Chondrocyte (in vitro differentiated cells): ENCODE data around the gene SLIT3. TPM values are rescaled to one million over a fixed set of nuclear protein-coding genes. Genes with fewer than 3 reads are reported as not detected.

Experiments used
- DNase-seq: peaks from one replicate; pipeline ENCODE4 v3.0.0; 2021; ENCODE audit warnings: mixed read lengths, low spot score
- H3K27ac Mint-ChIP-seq: one replicate; pipeline ENCODE4 v1.8.0; 2021; ENCODE audit warnings: mild to moderate bottlenecking, moderate library complexity, mixed read lengths; ENCODE audit not compliant: unreplicated experiment
- H3K27me3 Mint-ChIP-seq: 2 replicates; pipeline ENCODE4 v1.8.0; 2021; ENCODE audit warnings: low read depth, mixed read lengths
- H3K36me3 Mint-ChIP-seq: 2 replicates; pipeline ENCODE4 v1.8.0; 2021; ENCODE audit warnings: low read depth, mixed read lengths
- H3K4me1 Mint-ChIP-seq: 2 replicates; pipeline ENCODE4 v1.8.0; 2021; ENCODE audit warnings: low read depth, mild to moderate bottlenecking, mixed read lengths
- H3K4me3 Mint-ChIP-seq: one replicate; pipeline ENCODE4 v1.8.0; 2021; ENCODE audit warnings: mild to moderate bottlenecking, moderate library complexity, mixed read lengths; ENCODE audit not compliant: unreplicated experiment
- H3K9me3 Mint-ChIP-seq: 2 replicates; pipeline ENCODE4 v1.8.0; 2021; ENCODE audit warnings: low read depth, mixed read lengths
- CTCF ChIP-seq: fragments of 200-600 bp; sonication (generic); IDR thresholded peaks from 2 replicates; pipeline ENCODE4 v1.5.0; 2021; ENCODE audit warnings: antibody characterized with exemption, mild to moderate bottlenecking, moderate library complexity
- total RNA-seq: library from RNA; stranded (reverse); gene quantifications from 3 replicates; pipeline ENCODE4 v1.2.1, GENCODE V29; 2021

Gene SLIT3
- total RNA-seq, 1 donor from 2014 or later, result 116 TPM

DNA sequence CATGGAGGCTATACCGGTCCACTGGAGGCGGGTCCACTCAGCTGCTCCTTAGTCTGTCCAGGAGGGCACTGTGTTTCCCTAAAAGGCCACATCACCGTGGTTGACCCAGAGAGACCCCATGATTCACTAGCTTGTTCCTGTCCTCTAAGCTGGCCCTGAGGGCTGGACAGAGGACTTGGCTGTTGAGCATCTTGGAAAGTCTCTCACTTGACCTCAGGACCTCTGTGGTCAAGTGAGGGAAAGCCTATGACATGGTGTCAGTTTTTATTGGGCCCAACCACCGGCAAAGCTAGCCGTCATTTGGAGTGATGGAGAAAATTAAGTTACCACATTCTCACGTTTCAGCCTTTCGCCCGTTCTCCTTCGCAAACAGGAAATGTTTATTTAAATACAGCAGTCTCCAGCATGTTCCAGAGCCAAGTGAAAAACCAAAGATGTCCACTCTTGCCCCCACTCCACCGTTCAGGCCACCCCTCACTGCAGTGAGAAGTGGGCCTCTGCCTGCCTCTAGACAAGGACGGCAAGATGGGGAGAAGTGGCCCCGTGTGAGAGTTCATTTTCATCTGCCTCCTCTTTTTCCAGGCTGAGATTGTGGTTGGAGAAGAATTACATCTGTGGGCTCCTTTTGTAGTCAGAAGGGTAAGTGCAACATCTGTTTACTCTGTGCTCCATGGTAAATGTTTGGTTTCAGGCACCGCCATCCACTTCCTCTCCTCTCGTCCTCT is 4.4 kb downstream of the SLIT3 start:
- Mint-ChIP-seq H3K27me3 (no peaks in the 10 kb centered on the region), H3K4me3 (peak overlapping the region; percentile 31), H3K27ac (peak overlapping the region; percentile 75), H3K9me3 (no peaks in the 10 kb centered on the region), H3K36me3 (peaks cover 2% of the 10 kb centered on the region), H3K4me1 (peaks cover 45% of the 10 kb centered on the region)
- no peak for DNase-seq
- no peak for TF ChIP-seq CTCF

DNA sequence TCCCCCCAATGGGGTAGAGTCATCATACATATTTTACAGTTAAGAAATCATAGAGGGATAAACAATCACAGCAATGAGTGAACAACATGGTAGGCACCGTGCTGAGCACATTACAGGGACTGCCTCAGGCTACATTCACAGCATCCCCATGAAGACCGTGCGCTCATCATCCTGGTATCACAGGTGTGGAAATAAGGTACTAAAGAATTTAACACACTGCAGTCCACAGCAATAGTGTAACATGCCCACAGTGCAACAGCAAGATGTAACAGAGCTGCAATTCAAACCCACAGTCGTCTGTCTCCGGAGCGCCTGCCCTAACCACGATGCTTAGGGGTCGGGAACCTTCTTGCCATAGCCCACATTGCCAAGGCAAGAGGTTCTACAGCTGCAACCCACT is 5.6 kb downstream of the SLIT3 start:
- no peak overlapping the region for H3K27ac Mint-ChIP-seq
- H3K36me3 Mint-ChIP-seq, result peaks cover 2% of the 10 kb centered on the region
- no peak overlapping the region for H3K4me3 Mint-ChIP-seq
- H3K27me3 Mint-ChIP-seq, result no peaks in the 10 kb centered on the region
- H3K4me1 Mint-ChIP-seq, result peaks cover 46% of the 10 kb centered on the region
- no peak for DNase-seq
- no peaks in the 10 kb centered on the region for H3K9me3 Mint-ChIP-seq
- TF ChIP-seq CTCF, result no peak

- Mint-ChIP-seq H3K4me3 (no peak overlapping the region), H3K27ac (no peak overlapping the region), H3K36me3 (peaks cover 2% of the 10 kb centered on the region), H3K27me3 (no peaks in the 10 kb centered on the region), H3K4me1 (peaks cover 40% of the 10 kb centered on the region), H3K9me3 (no peaks in the 10 kb centered on the region)
- no peak for DNase-seq
- no peak for TF ChIP-seq CTCF
These were observed 6.3 kb downstream of the SLIT3 start for GRCh38 chr5:169294621-169295020.

DNA sequence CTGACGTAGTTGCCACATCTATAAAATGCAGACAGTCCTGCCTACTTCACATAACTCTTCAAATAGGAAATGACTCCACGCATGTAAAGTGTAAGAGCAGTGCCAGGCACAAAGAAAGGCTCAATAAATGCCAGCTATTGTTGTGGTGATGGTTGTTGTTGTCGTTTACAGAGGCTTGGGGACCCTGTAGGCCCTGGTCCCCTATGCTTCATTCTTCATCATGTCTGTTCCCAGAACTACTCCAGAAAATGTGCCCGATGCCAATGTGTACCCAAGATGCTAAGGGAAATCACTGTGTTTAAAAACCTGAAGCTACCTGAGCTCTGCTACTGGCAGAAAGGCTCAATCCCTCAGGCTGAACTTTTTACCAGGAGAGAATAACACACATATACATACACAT is 9.1 kb downstream of the SLIT3 start:
- DNase-seq, result no peak
- H3K9me3 Mint-ChIP-seq, result no peaks in the 10 kb centered on the region
- no peak overlapping the region for H3K27ac Mint-ChIP-seq
- TF ChIP-seq CTCF, result no peak
- H3K36me3 Mint-ChIP-seq, result peaks cover 2% of the 10 kb centered on the region
- peaks cover 31% of the 10 kb centered on the region for H3K4me1 Mint-ChIP-seq
- no peak overlapping the region for H3K4me3 Mint-ChIP-seq
- no peaks in the 10 kb centered on the region for H3K27me3 Mint-ChIP-seq

- no peak for DNase-seq
- no peak overlapping the region for H3K4me3 Mint-ChIP-seq
These were observed 10.0 kb downstream of the SLIT3 start for GRCh38 chr5:169290895-169291294.

More at GRCh38 chr5:169290895-169291294, 10.0 kb downstream of the SLIT3 start:
- Mint-ChIP-seq H3K27me3 (no peaks in the 10 kb centered on the region), H3K27ac (no peak overlapping the region), H3K4me1 (peaks cover 24% of the 10 kb centered on the region), H3K9me3 (peaks cover under 1% of the 10 kb centered on the region), H3K36me3 (peaks cover 2% of the 10 kb centered on the region)
- no peak for TF ChIP-seq CTCF
